ENCODE results near the gene CFAP54.

DNA sequence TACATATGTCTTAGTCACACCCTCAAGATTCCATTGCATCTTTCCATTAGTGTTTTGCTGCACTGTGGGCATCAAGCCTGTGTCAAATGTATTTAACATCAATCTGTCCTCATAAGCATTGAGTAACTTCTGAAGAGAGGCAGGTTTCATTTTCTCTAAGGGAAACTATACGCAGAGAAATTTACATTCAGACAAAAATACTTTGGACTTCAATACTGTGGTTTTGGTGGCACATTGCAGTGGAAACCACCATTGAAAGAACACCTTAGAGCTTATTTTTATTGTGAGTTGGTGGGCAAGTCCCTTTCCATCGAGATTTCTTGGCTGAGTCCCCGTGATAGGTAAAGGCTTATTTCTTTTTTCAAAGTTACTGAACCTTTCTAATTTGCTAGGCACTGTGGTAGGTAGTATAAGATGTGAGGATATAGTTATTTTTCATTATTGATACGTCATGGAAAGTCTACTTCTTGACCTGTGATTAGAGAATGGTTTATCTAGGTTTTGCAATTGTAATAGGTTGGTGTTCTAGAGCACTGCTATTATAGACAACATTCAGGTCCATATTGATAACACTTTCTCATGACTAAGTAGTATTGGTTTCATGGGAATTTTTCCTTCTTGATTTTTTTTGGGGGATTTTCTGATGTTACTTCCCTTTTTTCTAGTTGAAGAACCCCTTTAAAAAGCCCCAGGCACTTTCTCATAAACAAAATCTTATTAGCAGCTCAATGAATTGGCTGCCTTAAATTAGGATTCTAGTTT, 81.9 kb downstream of the CFAP54 start:
- TF ChIP-seq GATA3 (IDR thresholded peaks at IDR 0.05; ENCODE audit: low read depth, low read length) (no peak), GATA2 (IDR thresholded peaks at IDR 0.05; ENCODE audit: low read depth, low read length) (no peak)

Data from SH-SY5Y (cell line).